GM12878 (cell line): Measurements from ENCODE around the gene NUDCD3. TPM values are rescaled to one million over a fixed set of nuclear protein-coding genes. Genes with fewer than 3 reads are reported as not detected.

Source experiments
- ATAC-seq: fragments of 200-7000 bp; cut with Tn5 transposase; 3 replicates; pipeline ENCODE4 v1.9.1; 2020; ENCODE audit warnings: mild to moderate bottlenecking, moderate library complexity
- BruUV-seq: library from RNA; stranded (reverse); fragments of 400-500 nt; replicated peaks from 2 replicates; lab custom pipeline; 2021; lab: Mats Ljungman, UMichigan
- CTCF ChIA-PET: fragments of 300-600 bp; sonication (Branson Sonifier 250); formaldehyde crosslinking; extraction: SDS; loops from one replicate; lab custom pipeline; 2021; ENCODE audit warnings: inconsistent platforms; lab: Yijun Ruan, JAX
- POLR2A ChIA-PET: fragments of 350-600 bp; formaldehyde crosslinking; extraction: SDS; loops from one replicate; lab custom pipeline; 2021; ENCODE audit warnings: inconsistent platforms; lab: Charles Lee
- RAD21 ChIA-PET: fragments of 300-600 bp; sonication (Branson Sonifier 250); formaldehyde crosslinking; loops from one replicate; lab custom pipeline; 2023; ENCODE audit warnings: antibody characterized with exemption; ENCODE audit not compliant: unreplicated experiment; lab: Charles Lee
- SMC1A ChIA-PET: fragments of 300-600 bp; sonication (Branson Sonifier 250); formaldehyde crosslinking; loops from one replicate; lab custom pipeline; 2023; ENCODE audit not compliant: unreplicated experiment, uncharacterized antibody; lab: Charles Lee
- DNase-seq: peaks from one replicate; pipeline ENCODE4 v3.0.0-alpha.2; 2011; ENCODE audit warnings: low read depth, low spot score
- FAIRE-seq: peaks from 3 replicates; lab custom pipeline; 2011; peaks lifted over from hg19 to GRCh38; lab: Jason Lieb, UNC
- H2AFZ ChIP-seq: 2 replicates; pipeline ENCODE4 v1.6.0; 2011; ENCODE audit warnings: low read depth, low read length, control low read depth; ENCODE audit not compliant: control insufficient read depth
- H3K27ac ChIP-seq: 2 replicates; pipeline ENCODE4 v1.5.1; 2011; ENCODE audit warnings: control low read depth; ENCODE audit not compliant: control insufficient read depth, insufficient read depth
- H3K27me3 ChIP-seq, 2 experiments: replicated peaks in 1 of 2; 2 replicates each; pipeline versions ENCODE4 v1.6.0 to v1.6.1; 2011; ENCODE audit warnings: low read length in 1 of 2; ENCODE audit not compliant: control insufficient read depth in 2 of 2, insufficient read depth in 2 of 2
- H3K36me3 ChIP-seq, 2 experiments: 2 replicates each; pipeline ENCODE4 v1.5.1; 2011; ENCODE audit warnings: low read length in 1 of 2; ENCODE audit not compliant: control insufficient read depth in 2 of 2, insufficient read depth in 2 of 2
- H3K4me1 ChIP-seq: 2 replicates; pipeline ENCODE4 v1.6.1; 2011; ENCODE audit warnings: mild to moderate bottlenecking, low read length, moderate library complexity, mixed read lengths; ENCODE audit not compliant: control insufficient read depth, insufficient read depth
- H3K4me2 ChIP-seq: 2 replicates; pipeline ENCODE4 v1.6.0; 2011; ENCODE audit warnings: control low read depth; ENCODE audit not compliant: control insufficient read depth, insufficient read depth
- H3K4me3 ChIP-seq: fragments of 200-600 bp; sonication (generic); 2 replicates; pipeline ENCODE4 v1.5.1; 2016
- H3K79me2 ChIP-seq: 2 replicates; pipeline ENCODE4 v1.6.0; 2011; ENCODE audit warnings: low read length; ENCODE audit not compliant: control insufficient read depth, insufficient read depth
- H3K9ac ChIP-seq: 2 replicates; pipeline ENCODE4 v1.8.0; 2011; ENCODE audit warnings: low read length, control low read depth, mixed read lengths; ENCODE audit not compliant: control insufficient read depth, insufficient read depth
- H3K9me3 ChIP-seq: replicated peaks from 3 replicates; pipeline ENCODE4 v1.5.1; 2011; ENCODE audit warnings: mild to moderate bottlenecking, low read length; ENCODE audit not compliant: control insufficient read depth, insufficient read depth
- H4K20me1 ChIP-seq: 2 replicates; pipeline ENCODE4 v1.6.0; 2011; ENCODE audit not compliant: control insufficient read depth, insufficient read depth
- ASH2L ChIP-seq: fragments of 300-600, 200-600 bp; sonication (generic); IDR thresholded peaks from 2 replicates; pipeline ENCODE4 v1.6.1; 2017; ENCODE audit warnings: low read depth, mild to moderate bottlenecking, borderline replicate concordance
- CEBPB ChIP-seq, 2 experiments: fragments of 150-350 bp in 1 of 2; IDR thresholded peaks; 2 replicates each; pipeline ENCODE4 v1.6.1; 2012 to 2014; ENCODE audit warnings: low read depth in 2 of 2, low read length in 2 of 2, borderline replicate concordance in 1 of 2, inconsistent platforms in 1 of 2
- CEBPZ ChIP-seq: fragments of 150-350 bp; IDR thresholded peaks from 2 replicates; pipeline ENCODE4 v1.6.1; 2016; ENCODE audit warnings: low read depth, low read length
- FOXK2 ChIP-seq: fragments of 450-650 bp; IDR thresholded peaks from 2 replicates; pipeline ENCODE4 v1.6.1; 2017; ENCODE audit warnings: mild to moderate bottlenecking, moderate library complexity
- PAX5 ChIP-seq: IDR thresholded peaks from 2 replicates; pipeline ENCODE4 v1.6.1; 2011; ENCODE audit warnings: low read depth, low read length, borderline replicate concordance
- WGBS: methylation state at CpG from one replicate; pipeline ENCODE4 v1.1.6; 2016; ENCODE audit warnings: low lambda C conversion rate; ENCODE audit not compliant: insufficient replicate concordance, insufficient coverage; ENCODE audit errors: missing lambda C conversion rate; 5-methylcytosine and 5-hydroxymethylcytosine counted together
- in situ Hi-C: fragments of 300-500 bp; cut with MboI; formaldehyde crosslinking; loops from 9 replicates; pipeline ENCODE4 v1.14.3; 2018; ENCODE audit warnings: mixed read lengths
- intact Hi-C: fragments of 100-400 bp; cut with micrococcal nuclease; formaldehyde crosslinking; loops from one replicate; pipeline ENCODE4 v1.14.2; 2022; ENCODE audit not compliant: unreplicated experiment
- polyA plus RNA-seq, 11 experiments: library from polyadenylated mRNA; depleted of rRNA in 4 of 11; unstranded in 6 of 11; stranded (reverse) in 5 of 11; fragments of >200 nt; fragmentation: Nextera tagmentation in 4 of 11; fragmentation: Illumina TruSeq in 1 of 11; extraction: Ambion mirVana in 4 of 11; extraction: Trizol in 1 of 11; gene quantifications; 1 replicate in 1 of 11; 2 replicates in 10 of 11; pipeline versions ENCODE4 v1.2.1 to v1.2.3, GENCODE V29; 2011 to 2016; ENCODE audit warnings: inconsistent platforms in 2 of 11, missing spikeins in 2 of 11, low read depth in 1 of 11
- total RNA-seq, 4 experiments: library from RNA; depleted of rRNA in 3 of 4; stranded (reverse); fragments of >200 nt in 3 of 4; fragmentation: Illumina TruSeq in 1 of 4; extraction: Trizol in 1 of 4; gene quantifications; 2 replicates each; pipeline versions ENCODE4 v1.2.1 to v1.2.3, GENCODE V29; 2013 to 2021

Gene NUDCD3
- total and polyA plus RNA-seq, 10 of the 15 experiments (the other 5 are each of a cell fraction or from before 2014, with no cell fraction given): 25.0 to 89.8 (median 46.4) TPM

- TF ChIP-seq FOXK2 (no peak), ASH2L (no peak), CEBPZ (no peak), CEBPB (IDR thresholded peaks at IDR 0.05; ENCODE audit: borderline replicate concordance in 1 of 2, low read depth in 2 of 2, low read length in 2 of 2) (no peak)
These were observed 117.7 kb downstream of the NUDCD3 start (continued) for GRCh38 chr7:44372560-44373417.

- H3K4me1 ChIP-seq: peaks cover 8% of the 10 kb centered on the region; the same call in 1 of the 2 replicates
- no peak overlapping the region for H3K4me2 ChIP-seq
- no peak overlapping the region for H3K9ac ChIP-seq
- no peaks in the 10 kb centered on the region for H3K27me3 ChIP-seq
- intact Hi-C loops (no loop called here), in situ Hi-C loops (no loop called here)
- RAD21 ChIA-PET: interaction anchor here (1.6 kb wide), 1 partner anchor 127 kb away, joined by 3 read pairs; no protein-coding TSS in a partner anchor
- no peak for DNase-seq
- TF ChIP-seq PAX5: no peak
- no peak for ATAC-seq
- H4K20me1 ChIP-seq: no peaks in the 10 kb centered on the region
- no TSS peak for BruUV-seq
- no peaks in the 10 kb centered on the region for H3K36me3 ChIP-seq
- FAIRE-seq: no peak
- CTCF ChIA-PET: interaction anchor here (1.7 to 3.7 kb wide), 2 partner anchors 110 to 128 kb away, joined by 7 to 15 read pairs; no protein-coding TSS in a partner anchor
- no peaks in the 10 kb centered on the region; the same call in 2 of the 3 replicates for H3K9me3 ChIP-seq
- H3K27ac ChIP-seq: no peak overlapping the region
- H2AFZ ChIP-seq: no peak overlapping the region
- H3K4me3 ChIP-seq: no peak overlapping the region
- POLR2A ChIA-PET: no interaction called here
- WGBS: 100% methylated on average over 1 of the region's 1 CpG
- SMC1A ChIA-PET: interaction anchor here (0.7 kb wide), 2 partner anchors 13 to 312 kb away, joined by 3 read pairs; no protein-coding TSS in a partner anchor
- no peaks in the 10 kb centered on the region for H3K79me2 ChIP-seq
These were observed 121.6 kb downstream of the NUDCD3 start for GRCh38 chr7:44368885-44369284.
